Stimulated activated CD4-positive, alpha-beta T cell treated with anti-CD3 and anti-CD28 coated beads, TNF-alpha, amount 100 ng/mL, for 48 hours (primary cell): ENCODE measurements around the gene MEG3.

ENCODE experiments used
- DNase-seq, 3 donors: peaks; one replicate each; pipeline ENCODE4 v3.0.0-alpha.2; 2020; ENCODE audit warnings: low read depth in 3 of 3

MEG3 gene

DNA sequence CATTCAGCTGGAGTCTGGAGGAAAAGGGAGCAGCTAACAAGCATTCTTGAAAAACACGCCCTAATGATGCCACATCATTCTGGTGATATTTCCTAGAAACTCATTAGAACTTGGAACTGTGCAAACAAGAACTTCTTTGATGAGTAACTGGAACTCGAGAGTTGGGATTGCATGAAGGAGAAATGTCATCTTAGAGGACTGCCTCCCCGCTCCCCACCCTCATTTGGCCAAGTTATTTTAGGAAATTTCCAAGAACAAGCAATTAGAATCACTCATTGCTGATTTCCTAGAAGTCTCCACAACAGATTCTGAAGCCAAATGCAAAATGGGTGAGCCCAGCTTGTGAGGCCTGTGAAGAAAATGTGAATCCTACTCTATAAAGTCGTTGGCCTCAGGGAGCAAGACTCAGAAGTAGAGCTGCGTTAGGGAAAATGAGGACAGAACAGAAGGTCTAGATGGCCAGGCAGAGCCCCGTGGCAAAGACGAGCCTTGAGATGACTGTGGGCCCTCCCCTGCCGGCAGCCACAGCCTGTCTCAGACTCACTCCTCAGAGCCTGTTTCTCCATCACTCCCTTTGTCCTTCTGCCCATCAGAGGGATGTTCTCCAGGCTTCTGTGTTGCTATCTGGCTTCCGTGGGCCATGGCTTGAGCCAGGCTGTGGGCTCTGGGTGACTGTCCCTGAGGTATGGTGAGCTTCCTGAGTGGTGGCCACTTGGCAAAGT lies 39.2 kb downstream of the MEG3 start:
- DNase-seq: no peak

DNA sequence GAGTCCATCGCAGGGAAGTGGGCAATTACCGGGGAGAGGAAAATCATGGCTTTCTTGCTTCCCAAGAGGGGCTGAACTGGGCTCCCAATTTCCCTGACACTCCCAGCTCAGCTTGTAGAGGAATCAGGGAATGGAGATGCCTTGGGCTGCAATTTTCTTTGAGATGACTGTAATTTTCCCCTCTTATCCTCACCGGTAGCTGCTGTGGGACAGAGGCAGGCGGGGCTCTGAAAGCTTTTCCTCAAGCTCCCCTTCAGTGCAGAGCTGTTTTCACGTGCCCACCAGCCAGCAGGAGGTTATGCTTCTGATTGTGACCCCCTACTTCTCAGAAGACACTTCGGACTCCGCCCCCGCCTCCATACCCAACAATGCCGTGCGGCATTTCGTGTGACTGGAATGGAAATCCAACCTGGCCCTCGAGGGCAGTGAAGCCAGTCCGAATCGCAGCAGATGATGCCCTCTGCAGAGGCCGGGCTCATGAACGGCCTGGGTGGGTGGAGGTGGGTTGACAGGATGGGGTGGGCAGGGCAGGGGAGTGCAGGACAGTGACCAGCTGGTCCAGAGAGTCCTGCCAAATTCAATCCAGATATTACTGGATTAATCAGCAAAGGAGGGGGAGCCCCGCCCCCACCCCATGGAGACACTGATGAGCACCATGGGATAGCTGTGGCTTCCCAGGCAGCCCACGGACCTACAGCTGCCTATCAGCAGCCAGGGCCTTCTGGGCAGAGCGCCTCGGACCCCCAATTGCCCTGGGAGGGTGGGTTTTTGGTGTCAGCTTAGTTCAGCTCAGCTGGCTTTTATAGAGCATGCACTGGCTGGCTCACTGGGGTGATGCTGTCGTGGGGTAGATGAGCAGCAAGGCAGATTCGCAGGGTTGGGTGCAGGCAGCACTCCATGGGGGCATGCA lies 40.0 kb downstream of the MEG3 start:
- DNase-seq: no peak

DNA sequence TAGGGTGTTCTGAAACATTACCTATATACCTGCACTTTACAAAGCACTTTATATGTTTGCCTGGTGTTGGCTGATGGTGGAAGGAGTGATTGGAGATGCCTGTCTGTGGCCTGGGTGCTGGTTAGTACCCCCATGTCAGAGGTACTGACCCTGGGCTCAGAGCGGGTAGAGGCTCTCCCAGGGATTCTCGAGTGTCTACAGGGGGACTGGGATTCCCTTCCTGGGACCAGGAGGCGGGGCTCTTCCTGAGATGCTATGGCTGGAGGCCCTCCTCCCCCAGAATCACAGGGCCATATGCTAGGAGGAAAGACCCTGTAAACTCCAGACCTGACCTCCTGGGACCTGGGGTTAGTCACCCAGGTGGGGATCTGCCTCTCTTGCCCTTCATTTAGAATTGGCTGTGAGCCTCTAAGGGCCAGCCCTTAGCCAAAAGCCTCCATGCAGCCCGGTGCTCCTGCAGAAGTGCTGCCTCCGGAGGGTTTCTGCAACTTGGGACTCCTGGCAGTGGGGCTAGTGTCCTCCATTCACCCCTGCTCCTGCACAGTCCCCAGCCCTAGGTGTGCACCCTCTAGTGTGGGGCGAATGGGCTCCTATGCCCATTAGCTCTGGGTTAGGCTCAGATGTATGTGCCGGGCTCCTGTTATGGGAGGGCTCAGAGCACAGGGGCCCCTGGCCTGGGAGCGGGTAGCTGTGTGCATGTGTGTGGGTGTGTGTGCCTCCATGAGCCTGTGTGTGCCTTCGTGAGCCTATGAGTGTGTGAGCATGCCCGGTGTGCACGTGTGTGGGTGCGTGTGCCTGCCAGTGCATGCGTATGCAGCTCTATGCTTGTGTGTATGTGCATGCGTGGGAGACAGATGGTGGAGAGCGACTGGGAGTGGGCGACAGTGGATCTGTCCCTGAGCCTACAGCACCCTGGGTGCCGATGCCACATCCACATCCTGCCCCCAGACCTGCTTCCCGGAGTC lies 41.0 kb downstream of the MEG3 start:
- DNase-seq: no peak

DNA sequence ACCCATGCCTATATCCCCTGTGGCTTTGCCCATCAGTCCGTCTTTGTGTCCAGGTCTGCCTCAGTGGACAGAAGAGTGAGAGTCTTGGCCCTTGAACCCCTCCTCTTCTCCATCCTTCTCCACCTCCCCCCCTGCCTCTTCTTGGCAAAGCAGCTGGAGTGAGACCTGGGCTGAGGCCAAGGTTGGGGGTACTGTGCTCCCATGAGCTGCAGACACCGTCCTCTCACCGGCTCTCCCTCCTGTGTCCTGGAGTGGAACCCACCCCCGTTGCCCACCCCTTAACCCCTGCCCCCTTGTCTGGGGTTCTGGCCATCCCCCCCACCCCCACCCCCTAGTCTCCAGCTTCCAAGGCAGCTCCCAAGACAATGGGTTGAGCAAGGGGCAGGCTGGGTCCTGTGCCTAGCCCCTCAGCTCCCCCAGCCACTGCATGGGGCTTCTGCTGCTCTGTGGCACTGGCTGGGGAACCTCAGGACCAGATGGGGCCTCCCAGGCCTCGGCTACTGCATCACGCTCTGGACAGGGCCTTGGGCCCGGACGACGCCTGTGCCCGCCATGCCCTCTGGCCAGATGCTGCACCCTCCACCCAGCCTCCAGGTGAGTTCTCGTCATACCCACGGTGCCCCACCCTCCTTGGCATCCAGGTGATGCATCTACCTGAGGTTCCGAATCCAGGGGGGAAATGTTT lies 41.9 kb downstream of the MEG3 start:
- no peak for DNase-seq

DNA sequence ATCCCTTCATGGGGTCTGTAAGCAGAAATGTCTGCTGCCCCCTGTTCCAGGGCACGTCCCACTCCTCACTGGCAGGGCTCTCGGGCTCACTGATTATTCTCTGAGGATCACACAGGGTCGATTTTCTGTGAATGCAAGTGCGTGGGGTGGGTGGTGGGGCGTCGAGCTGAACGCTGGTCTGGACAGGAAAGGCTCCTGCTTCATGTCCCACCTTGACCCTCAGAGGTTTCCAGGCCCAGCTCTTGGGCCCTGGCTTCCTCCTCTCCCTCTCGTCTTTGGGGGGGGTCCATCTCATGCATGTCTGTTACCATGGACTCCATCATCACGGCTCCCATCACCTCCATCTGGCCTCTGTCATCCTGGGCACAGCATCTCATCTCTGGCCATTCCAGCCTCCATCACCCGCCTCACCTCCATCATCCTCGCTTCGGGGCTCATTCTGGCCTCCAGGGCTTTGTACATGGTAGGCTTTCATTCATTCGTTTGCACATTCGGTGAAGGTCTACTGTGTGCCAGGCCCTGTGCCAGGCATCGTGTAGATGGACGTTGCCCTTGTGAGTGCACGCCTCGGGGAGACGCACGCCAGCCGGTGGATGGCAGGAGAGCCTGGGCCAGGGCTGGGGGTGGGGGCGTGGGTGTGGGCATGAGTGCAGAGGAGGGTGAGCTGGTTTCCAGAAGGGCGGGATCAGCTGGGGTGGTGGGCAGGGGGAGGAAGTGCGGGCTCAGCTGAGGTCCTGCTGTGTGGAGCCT lies 42.9 kb downstream of the MEG3 start:
- no peak for DNase-seq

DNA sequence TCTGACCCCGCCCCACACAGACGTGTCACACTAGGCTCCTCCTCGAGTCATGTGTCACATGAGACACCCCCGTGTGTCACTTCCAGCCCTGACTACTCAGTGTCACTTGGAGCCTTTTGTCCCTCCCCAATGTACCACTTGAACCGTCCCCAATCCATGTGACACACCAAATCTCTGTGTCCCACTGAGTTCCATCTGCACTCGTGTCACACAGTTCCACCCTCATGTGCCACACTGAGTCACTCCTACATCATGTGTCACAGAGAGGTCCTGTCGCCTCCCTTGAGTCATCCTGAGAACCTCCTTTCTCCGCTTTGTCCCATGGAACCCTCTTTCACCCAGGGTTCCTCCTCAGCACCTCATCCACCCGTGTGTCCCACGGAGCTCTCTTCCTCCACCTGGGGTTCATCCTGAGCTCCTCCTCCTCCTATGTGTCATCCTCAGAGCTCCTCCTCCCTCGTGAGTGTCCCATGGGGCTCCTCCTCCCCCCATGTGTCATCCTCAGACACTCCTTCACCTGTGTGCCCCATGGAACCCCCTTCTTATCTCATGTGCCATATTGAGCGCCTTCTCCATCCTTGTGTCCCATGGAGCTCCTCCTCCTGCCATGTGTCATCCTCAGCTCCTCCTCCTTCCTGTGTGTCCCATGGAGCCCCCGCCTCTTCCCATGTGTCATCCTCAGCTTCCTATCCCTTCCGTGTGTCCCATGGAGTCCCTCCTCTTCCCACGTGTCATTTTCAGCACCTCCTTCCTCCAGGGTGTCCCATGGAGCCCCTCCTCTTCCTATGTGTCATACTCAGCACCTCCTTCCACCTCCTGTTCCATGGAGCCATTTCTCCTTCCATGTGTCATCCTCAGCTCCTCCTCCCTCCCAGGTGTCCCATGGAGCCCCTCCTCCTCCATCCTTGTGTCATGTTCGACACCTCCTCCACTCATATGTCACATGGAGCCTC lies 45.6 kb downstream of the MEG3 start:
- DNase-seq: no peak

DNA sequence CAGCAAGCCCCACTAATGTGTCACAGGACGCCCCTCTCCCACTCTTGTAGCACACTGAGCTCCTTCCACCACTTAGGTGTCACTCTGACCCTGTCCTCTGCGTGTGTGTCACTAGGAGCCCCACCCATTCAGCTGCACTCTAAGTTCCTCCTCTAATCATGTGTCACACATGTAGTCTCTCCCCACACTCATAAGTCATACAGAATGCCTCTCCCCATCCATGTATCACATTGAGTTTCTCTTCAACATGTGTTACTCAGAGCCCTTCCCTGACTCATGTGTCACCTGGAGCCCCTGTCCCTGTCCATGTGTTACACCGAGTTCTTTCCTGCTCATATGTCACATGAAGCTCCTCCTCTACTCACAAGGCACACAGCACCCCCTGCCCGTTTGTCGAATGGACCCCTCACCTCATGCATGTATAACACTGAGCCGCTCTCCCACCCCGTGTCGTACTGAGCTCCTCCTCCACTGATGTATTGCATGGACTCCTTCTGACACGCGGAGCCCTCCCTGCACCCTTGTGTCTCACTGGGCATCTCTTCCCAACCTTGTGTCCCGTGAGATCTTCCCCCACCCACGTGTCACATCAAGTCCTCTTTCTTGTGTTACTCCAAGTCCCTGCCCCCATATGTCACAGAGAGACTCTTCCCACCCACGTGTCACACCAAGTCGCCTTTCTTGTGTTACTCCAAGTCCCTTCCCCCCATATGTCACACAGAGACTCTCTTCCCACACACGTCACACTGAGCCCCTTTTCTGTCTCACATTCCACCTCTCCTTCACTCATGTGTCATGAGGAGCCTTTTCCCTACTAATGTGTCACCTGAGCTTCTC lies 46.6 kb downstream of the MEG3 start:
- DNase-seq: no peak

DNA sequence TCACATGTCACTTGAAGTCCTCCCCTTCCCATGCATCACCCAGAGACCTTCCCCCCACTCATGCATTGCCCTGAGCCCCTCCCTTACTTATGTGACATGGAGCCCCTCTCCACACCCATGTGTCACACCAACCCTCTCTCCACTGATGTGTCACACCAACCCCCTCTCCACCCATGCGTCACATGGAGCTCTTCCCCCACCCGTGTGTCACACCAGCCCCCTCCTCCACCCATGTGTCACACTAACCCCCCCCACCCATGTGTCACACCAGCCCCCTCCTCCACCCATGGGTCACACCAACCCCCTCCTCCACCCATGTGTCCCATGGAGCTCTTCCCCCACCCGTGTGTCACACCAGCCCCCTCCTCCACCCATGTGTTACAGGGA lies 47.2 kb downstream of the MEG3 start:
- DNase-seq: no peak

DNA sequence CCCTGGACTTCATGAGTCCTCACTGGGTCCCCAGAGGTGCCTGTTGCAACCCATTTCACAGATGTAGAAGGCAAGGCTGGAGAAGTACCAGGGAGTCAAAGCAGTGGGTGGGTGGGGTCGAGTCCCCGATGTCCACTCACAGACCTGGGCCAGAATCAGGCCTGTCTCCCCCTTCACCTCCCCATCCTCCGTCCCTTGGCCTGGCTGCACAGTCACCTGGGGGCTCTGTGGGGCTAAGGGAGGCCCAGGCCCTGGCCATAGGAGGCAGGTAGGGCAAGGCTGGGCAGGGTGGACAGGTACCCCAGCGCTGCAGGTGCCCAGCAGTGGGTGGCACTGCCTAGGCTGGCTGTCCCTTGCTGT lies 48.1 kb downstream of the MEG3 start:
- no peak for DNase-seq

DNA sequence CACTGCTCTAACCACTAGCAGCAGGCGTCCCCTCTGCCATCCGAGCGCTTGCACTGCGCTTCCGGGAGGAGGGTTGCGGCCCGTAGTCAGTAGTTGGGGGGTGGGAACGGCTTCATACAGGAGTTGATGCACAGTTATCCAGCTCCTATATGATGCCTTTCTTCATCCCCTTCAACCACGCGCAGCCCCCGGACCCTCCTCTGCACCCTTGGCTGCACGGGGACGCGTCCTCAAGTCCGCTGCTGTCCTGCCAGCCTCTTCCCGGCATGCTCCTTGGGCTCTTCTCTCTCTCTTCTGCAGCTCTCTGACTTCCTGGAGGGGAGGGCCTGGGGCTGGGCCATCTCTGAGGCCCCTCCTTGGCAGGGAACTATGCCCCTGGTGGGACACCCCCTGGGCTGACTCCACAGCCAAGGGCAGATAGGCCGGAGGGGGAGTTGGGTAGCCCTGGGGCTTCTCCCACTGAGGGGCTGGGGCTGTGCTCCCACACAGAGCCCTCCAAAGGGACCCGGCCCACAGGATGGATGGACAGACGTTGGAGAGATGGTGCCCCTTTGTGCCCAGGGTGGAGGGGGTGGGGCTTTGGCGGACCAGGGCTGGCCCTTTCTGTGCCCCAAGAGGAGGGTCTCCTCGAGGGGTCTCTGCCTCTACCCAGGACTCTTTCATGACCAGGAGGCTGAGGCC lies 48.6 kb downstream of the MEG3 start:
- no peak for DNase-seq

DNA sequence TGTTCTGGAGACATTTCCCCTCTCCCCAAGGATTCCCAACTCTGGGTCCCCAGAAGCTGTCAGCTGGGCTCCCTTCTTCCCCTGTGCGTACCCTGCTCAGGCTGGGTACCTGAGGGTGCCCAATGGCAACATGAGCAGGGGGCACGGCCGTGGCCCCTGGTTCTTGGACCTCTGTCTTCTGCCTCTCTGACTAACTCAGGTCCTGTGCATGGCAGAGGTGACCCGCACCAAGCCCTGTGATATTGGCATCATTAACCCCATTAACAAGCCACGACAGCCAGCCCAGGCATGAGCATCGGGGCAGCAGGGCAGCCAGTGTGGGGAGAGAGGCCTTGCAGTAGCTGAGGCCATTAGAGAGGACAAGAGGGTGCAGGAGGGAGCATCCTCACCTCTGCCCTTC lies 49.2 kb downstream of the MEG3 start:
- no peak for DNase-seq

DNA sequence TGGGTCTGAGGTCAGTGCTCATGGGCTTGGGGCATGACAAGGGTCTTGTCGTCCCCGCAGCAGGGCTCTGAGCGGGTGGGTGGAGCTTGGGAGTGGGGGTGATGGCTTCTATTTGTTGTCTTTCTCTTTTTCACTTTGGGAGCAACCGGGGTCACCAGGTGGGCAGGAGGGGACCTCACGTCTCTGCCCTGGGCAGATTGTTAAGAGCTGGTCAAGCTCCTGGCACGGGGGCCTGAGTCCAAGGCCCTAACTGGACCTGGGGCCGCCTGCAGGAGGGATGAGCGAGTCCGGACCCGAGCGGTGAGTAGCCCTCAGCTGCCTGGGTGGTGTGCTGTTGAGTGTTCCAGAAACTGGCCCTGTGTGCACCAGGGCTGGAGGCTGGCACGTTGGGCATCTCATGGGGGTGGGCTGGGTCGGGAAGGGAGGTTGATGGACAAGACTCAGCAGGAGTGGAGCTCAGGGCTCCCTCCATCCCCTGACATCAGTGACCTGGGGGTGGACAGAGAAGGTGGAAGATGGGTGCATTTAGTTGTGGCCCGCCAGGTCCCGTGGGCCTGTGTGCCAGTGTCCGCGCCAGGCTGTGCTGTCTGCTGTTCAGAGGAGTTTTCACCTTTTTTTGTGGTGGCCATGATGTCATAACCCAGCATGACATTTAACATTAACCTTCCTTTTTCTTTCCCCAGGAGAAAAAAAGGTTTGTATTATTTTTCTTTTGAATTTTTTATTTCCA lies 50.1 kb downstream of the MEG3 start:
- DNase-seq: no peak

DNA sequence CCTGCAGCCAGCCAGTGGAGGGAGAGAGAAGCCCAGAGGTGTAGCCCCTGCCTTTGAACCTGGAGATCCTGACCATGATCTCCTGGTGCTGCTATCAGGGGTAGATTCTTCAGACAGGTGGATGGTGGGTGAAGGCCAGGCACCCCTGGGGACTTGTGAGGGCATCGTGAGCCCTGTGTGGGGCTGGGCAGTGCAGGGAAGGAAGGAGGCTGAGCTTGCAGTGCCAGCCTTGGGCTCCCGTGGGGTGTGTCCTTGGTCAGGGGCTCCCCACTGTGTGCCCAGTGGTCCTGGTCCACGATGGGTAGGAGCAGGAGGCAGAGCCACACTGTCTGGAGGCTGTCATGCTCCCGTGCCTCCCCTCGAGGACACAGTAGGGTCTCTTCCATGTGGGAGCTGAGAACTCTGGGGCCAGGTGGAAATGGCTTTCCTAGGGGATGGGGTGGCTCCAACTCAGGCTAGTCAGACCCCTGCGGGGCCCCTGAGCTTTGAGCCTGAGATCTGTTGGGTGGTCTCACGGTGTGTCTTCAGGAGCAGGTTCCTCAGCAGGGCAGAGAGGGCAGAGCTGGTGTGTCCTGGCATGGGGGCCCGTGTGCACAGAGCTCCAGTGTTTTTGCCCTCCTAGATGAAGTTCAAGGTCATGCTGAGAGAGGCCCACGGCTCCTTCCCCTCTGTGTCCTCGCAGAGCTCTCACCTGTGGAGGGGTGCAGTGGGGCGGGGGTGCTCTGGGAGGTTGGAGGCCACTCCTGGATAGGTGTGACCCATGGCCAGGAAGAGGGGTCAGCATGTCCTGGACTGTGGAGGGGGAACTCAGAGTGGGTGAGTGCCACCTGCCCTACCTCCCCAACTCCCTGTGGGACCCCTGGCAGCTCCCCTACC lies 52.6 kb downstream of the MEG3 start:
- no peak for DNase-seq

DNA sequence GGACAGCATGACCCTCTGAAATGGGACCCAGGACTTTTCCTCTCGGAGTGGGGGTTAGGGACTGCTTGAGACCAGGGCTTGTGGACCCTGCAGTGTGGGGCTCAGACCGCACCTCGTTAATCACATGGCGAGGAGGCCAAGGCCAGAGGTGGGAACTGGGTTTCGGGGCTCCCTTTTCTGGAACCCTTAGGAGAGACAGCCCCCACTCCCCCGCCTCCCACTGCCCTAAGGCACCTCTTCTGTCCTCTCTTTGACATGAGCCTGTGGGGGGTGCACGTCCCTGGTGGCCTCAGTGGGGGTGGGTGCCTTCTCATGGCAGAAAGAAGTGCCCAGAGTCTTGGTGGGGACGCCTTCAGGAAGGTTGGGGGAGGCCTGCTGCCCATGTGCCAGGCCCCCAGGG lies 53.3 kb downstream of the MEG3 start:
- no peak for DNase-seq

DNA sequence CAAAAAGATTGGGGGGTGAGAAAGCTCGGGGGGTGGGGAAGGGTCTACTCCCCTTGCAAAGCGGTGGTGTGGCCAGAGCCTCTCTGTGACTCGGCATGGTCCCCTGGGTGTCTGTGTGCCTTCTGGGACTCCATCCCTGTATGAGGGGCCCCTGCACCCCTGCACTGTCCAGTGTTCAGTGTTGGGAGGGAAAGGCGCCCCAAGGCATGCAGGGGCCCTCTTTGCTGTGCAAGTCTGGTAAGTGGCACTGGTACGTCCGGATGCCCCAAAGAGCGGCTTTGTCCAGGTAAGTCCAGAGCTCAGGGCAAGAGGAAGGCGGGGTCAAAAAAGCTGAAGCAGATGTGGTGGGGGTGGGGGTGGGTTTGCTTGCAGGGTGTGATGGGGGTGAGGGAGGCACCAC lies 53.9 kb downstream of the MEG3 start:
- no peak for DNase-seq

DNA sequence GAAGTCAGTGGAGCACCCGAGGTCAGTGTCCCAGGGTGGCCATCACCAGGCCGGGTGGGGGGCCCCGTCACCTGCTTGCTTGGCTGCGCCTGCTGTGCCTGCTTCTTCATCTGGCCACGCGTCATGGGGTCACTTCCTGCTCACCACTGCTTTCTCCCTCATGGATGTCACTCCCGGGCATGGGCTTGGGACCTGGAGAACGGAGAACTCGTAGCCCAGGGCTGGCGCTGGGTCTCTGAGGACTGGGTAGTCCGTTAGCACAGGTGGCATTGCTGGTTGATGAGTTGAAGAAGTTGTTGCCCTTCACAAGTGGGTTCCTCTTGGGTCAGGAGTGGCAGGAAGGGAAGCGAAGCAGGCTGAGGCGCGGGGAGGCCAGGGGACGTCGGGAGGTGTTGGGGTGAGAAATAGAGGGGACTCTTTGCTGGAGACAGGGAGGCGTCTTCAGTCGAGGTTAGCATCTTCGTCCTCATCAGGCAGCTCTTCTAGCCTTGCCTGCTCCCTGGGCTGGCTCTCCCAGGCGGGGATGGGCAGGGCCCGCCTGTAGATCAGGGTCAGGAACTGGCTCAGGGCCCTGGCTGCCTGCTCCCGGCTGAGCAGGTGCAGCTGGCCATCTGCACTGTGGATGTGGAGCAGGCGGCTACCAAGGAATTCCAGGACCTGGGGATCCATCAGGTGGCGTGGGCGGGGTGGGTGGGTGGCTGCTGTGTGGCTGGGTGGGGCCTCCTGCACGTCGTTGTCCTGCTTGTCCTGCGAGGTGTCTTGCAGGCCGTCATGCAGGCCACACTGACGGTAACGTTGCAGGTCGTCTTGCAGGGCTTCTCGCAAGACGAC lies 54.6 kb downstream of the MEG3 start:
- DNase-seq: no peak
